HG03045 (cell line): Measurements from ENCODE around the gene PLEKHG4B.
"Not testable (repeated sequence)": the region's sequence is repeated elsewhere in the genome, so short reads cannot be mapped to it uniquely, and the experiment has no call there.

Experiments
- ATAC-seq: cut with Tn5 transposase; IDR thresholded peaks from one replicate; pipeline ENCODE4 v1.9.1; 2021; ENCODE audit warnings: mild to moderate bottlenecking, moderate library complexity; ENCODE audit not compliant: unreplicated experiment

The PLEKHG4B gene

DNA sequence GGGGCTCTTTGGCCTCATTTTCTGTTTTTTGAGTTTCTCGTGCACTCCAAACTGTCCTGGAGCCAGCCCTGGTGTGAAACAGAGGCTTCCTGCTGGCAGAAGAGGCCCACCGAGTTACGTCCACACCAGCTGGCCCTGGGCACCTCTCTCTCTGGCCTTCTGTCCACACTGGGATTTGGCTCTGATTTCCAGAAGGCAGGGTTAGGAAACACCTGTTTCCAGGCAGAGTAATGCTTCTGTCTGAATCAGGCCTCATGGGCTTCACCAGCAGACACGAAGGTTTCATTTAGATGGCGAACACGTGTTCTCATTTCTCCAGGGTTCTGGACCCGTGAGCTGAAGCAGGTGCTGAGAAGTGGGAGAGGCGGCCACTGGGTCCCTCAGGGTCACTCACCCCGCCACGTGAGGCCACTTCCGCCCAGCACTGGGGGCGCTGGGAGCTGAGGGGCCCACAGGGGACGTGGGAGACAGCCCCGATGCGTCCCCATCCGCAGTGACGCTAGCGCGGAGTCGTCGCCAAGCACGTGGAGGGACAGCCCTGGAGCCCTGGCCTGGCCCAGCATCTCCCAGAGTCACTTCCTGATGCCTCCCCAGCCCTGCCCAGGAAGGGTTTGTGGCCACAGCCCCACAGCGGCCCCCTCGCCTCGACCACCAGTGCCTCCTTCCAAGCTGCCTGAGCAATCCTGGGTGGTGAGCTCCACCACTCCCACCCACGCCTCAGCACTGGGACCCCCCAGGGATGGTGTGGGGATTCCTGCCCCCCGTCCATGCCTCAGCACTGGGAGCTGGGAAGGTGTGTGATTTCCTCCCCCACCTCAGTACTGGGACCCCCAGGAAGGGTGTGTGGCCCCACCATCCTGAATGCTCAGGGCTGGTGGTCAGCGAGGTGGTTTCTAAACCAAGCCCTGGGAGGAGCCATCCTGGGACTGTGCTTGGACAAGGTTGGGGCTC lies 94.4 kb downstream of the PLEKHG4B start:
- ATAC-seq, result no peak

DNA sequence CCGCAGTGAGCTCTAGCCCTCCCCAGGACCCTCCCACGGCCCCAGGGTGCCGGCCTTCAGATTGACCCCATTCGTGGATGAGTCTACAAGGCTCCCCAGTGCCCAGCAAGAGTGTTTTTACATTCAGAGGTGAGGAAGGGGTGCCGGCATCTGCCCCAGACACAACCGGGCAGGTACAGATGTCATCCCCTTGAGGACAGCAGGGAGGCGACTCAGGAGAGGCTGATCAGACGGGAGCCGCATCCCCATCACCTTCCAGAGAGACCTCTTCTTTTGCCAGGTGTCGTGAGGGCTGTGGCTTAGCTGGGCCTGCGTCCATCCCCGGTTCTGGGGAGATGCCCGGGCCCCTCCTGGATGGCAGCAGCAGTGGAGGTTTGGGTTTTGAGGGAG lies 95.1 kb downstream of the PLEKHG4B start:
- ATAC-seq, result no peak

DNA sequence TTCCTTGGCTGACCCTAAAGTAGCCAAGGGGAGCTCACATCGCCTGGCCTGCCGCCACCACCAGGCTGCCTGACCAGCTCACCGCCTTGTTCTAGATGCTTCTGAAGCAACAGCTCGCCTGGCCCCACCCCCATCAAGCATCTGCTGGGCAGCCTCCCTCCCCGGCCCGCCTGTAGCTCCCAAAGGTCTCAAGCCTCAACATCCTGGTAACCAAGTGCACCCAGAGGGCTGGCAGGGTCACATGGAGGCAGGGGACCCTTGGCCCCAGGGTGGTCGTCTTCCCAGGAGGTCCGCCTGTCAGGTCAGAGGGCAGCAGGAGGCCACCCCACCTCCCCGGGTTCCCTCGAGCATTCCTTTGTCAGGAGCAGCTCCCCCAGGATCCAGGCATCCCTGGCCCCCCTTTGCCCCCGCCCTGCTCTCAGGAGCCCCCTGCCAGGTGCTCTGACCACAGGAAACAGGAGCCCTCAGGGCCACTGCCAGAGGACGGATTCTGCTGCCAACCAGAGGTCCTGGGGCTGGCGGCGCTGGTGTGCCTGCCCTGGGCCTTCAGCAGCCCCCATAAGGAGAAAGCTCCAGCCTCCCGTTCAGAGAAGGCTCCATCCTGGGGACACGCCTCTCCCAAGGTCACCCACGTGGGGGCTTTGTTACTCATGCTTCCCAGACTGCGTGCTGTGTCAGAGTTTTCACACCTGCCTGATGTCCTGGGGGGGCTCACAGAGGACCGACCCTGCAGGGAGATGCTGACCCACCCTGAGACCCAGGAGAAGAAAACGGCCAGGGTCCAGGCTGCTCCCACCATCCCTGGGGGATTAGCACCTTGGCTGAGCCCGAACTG lies 95.9 kb downstream of the PLEKHG4B start:
- no peak for ATAC-seq

DNA sequence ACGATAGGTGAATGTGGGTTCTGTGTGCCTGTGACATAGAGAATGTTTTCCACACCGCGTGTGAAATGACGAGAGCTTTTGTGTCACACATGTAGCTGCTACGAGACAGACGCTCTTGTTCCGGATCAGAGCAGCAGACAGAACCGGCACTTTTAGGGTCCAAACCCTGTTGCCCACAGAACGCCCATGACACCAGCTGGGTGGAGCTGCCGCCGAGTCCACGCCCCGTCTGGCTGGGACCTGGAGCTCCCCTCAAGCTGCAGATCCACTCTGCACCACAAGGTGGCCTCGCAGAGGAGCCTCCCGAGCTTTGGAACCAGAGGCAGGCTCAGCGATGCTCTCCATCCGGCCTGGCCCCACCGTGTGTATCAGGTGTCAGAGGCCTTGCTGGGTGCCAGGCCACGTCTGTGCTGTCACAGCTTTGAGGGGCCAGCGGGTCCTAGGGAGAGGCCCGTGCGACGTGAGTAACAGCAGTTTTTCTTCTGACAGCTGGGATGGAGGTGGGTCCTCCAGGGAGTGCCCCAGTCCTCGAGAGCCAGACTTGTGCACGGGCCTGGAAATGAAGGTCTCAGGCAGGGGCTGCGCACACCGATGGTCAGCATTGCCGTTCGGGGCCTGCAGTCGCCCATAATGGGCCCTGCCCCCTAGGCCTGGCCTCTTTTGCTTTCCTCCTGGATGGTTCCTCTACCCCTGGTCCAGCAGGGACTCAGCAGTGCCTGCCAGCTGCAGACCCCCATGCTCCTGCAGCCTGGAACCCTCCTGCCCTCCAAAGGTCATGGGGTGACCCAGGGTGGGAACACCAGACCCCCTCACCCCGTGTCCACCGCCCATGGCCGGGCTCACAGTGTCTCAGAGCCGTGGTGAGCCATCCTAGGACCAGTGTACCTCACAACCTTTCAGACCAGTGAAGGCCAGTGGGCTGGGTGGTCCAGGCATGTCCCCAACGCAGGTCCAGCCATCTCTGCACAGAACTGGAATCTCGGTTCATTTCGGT lies 96.8 kb downstream of the PLEKHG4B start:
- ATAC-seq, result peak; percentile 72

DNA sequence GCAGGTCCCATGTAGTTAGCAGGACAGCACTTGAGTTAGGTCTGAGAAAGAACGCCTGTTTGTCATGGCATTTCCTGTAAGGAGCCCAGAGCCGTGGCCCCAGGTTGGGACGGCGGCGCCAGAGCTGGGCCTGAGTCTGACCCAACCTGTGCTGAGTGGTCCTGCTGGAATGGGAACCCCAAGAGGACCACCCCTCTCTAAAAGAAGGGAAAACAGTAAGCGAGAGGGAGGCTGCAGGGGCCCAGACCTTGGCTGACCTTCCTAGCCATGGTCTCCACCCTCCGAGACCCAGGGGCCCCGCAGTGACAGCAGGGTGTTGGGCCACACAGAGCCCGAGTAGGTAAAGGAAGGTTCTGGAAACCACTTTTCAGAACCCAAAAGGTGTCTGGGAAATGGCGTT lies 97.5 kb downstream of the PLEKHG4B start:
- no peak for ATAC-seq

DNA sequence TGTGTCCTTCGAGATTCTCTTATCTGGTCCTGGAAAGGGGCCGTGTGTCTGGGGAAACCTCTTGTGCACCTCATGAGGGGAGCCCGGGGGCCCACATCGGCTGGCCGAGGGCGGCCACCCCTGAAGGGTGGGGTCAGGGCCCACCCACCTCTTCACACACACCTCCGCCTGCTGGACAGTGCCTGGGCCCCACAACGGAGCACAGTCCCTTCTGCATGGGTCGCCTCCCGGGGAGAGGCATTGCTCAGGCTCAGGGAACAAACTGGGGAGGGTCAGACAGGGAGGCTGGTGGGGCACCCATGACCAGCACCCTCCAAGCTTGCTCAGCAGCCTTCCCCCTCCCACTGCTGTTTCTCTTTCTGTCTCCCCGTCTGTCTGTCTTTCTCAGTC lies 98.0 kb downstream of the PLEKHG4B start:
- no peak for ATAC-seq

DNA sequence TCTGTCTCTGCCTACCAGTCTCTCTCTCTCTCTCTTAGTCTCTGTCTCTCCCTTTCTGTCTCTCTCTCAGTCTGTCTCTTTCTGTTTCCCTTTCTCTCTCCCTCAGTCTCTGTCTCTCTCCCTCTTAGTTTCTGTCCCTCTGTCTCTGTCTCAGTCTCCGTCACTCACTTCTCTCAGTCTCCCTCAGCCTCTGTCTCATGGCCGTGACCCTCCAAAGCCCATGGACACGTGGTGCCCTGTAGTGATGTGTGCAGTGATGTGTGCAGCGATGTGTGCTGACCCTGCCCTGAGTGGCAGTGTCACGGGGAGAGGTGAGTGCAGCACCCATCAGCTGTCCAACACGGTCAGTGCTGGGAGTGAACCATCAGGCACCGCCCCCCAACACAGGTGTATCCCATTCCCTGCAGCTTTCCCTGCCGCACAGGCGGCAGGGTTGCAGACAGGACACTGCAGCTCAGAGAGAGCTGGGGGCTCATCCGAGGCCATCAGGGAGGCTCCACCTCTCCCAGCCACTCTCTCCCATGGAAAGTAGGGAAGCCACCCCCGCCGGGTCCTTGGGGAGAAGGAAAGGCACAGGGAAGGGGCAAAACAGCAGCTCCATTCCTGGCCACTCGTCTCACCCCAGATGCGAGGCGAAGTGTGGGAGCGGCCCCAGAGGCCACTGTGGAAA lies 98.5 kb downstream of the PLEKHG4B start:
- ATAC-seq, result no peak

DNA sequence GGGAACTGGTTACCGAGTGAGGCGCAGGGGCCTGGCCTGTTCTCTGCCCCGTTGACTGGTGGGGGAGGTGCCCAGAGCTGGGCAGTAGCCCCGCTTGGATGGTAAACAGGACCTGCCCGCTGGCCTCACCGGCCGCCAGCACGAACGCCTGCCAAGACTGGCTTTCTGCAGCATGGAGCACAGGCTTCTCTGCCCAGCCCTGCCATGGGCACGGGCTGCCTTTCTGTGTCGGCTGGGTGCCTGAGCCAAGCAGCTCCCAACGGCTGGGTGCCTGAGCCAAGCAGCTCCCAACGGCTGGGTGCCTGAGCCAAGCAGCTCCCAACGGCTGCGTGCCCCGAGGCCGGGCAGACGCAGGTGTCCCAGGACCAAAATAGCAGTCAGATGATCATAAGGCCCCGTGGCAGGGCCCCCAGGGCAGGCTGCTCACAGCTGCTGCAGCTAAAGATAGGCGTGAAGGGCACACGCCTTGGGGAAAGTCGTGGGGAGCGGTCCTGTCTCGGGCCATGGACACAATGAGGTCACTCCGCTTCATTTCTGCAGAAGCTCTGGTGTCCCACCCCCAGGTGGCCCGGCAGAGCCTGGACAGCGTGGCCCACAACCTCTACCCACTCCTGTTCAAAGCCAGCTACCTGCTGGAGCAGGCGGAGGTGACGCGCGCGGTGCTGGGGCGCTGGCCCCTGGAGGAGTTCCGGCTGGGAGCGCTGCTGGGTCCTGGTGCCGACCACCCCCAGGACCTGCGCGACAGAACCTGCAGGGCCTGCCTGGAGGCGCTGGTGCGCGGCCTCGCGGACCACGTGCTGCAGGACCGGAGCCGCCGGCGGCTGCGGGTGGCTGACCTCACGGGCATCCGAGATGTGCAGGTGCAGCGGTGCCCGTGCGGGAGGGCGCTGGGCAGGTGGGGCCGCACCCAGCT lies 99.3 kb downstream of the PLEKHG4B start, which contains the start of gene LRRC14B:
Gene LRRC14B, plus strand, starts transcription at position 460 of the 913 bp plus-strand sequence. Its CDS starts 44 bp downstream, at position 504.
- ATAC-seq, result no peak

DNA sequence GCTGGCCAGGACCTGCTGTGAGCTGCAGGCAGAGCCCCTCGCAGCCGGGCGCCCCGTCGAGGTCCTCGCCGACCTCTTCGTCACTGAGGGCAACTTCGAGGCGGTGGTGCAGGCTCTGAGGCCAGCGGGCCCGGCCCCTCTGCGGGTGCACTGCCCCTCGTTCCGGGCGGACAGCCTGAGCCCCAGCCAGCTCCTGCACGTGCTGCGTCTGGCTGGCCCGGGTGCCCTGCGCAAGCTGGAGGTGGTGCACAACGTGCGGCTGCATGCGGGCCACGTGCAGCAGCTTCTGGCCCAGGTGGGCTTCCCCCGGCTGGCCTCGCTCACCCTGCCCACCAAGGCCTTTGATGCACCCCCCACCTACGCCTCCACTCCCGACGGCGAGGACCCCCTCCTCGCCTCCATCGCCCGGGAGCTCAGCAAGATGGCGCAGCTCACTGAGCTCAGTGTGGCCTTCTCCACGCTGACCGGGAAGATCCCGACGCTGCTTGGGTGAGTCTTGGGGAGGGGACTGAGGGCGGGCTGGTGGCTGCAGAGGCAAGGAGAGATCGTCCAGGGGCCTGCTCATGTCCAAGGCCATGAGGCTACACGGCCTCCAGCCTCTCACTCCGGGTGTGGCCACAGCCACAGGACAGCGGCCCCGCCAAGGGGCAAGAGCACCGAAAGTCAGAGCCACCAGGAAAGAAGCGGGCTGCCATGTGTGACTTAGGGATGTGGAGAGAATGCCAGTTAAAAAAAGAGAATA lies 100.2 kb downstream of the PLEKHG4B start:
- ATAC-seq, result no peak

DNA sequence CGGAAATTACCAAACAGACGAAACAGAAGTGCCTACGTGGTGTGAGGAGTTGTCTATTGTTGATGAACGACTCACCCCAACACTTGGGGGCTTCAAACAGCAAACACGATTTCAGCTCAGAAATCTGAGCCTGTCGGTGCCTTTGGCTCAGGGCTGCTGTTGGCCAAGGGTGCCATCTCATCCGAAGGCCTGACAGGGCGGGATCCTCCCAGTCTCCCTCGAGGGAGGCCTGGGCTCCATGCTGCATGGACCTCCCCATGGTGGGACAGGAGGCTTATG lies 100.7 kb downstream of the PLEKHG4B start:
- no peak for ATAC-seq

DNA sequence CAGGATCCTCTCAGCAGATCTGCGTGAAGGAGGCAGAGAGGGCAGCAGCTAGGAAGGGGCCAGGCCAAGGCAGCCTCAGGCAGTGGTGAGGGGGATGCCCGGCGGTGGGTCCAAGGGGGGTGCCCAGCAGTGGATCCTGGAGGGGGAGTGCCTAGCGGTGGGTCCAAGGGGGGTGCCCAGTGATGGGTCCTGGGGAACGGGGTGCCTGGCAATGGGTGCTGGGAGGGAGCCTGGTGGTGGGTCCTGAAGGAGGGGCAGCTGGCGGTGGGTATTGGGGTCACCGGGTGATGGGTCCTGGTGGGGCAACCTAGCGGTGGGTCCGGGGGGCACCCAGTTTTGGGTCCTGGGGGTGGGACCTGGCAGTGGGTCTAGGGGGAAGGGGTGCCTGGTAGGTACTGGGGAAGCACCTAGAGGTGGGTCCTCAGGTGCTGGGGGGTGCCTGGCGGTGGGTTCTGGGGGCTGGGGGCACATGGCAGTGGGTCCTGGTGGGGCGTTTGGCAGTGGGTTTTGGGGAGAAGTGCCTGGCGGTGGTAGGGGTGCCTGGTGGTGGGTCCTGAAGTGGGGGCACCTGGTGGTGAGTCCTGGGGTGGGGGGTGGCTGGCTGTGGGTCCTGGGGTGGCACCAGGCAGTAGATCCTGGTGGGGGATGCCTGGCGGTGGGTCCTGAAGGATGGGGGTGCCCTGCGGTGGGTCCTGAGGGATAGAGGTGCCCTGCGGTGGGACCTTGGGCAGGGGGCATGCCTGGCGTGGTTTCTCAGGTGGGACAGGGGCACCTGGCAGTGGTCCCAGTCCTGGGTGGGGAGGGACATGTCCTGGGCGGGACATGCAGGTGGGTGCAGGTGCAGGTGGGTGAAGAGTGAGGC lies 101.2 kb downstream of the PLEKHG4B start:
- ATAC-seq, result no peak

DNA sequence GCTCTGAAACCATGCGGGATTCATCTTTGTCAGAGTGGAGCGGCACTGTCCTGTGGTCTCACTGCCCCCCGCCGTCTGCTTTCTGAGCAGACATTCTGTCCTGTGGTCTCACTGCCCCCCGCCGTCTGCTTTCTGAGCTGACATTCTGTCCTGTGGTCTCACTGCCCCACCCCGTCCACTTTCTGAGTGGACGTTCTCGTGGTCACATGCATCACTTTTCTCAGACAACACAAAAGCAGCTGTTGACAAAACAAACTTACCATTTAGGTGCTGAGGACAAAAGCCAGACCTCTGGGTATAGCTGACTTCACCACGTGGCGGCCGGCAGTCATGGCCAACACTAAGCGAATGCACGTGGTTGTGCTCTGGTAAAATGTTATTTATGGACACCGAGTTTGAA lies 102.1 kb downstream of the PLEKHG4B start:
- ATAC-seq, result no peak

DNA sequence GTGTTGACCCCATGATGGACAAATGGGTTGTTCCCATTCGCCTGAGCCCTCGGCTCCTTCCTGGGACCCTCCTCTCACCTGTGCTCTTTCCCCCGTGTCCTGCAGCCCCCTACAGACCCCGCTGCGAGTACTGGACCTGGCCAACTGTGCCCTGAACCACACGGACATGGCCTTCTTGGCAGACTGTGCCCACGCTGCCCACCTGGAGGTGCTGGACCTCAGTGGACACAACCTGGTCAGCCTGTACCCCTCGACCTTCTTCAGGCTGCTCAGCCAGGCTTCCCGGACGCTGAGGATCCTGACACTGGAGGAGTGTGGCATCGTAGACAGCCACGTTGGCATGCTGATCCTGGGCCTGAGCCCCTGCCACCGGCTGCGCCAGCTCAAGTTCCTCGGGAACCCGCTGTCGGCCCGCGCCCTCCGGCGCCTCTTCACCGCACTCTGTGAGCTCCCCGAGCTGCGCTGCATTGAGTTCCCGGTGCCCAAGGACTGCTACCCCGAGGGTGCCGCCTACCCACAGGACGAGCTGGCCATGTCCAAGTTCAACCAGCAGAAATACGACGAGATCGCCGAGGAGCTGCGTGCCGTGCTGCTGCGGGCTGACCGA lies 102.7 kb downstream of the PLEKHG4B start:
- no peak for ATAC-seq

DNA sequence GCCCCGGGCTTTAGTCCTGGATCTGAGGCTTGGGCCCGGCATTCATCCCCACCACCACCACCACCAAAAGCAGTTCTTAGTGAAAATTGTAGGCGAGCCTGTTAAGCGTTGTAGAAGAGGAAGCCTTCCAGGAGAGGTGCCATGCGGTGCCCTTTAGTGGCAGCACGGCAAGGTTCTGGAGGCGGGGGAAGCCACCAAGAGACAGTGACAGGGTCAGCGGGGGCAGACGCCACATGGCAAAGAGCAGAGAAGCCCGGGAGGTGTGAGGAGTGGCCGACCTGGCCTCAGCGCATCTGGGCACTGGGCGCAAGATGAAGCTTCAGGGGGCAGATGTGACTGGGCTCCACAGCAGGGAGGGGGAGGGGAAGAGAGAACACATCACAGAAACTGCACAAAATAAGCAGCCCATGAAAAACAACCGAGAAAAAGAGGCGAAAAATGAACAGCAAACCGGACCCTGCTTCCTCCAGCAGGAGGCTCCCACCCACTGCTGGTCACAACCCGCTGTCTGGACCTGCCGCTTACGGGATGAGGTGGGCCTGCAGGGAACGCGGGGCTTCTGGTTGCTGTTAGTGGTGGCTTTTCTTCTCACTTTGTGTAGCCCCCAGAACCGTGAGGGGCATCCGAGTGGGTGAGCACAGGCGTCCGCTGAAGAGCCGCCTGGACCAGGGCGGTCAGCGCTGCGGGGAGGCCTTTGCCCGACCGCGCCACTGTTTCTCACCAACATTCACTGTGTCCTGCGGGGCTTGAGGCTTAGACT lies 103.6 kb downstream of the PLEKHG4B start:
- no peak for ATAC-seq

DNA sequence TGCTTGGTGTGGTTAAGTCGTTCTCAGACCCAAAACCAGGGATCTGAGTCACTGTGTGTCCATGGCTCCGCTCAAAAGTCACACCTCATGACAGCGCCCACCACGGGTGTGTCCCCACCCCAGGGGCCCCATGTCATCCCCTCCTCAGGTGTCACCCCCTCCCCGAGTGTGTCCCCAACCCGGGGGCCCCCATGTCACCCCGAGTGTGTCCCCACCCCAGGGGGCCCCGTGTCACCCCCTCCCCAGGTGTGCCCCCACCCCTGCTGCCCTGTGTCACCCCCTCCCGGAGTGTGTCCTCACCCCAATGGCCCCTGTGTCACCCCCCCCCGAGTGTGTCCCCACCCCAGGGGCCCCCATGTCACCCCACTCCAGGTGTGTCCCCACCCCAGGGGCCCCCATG lies 104.4 kb downstream of the PLEKHG4B start:
- ATAC-seq, result no peak

DNA sequence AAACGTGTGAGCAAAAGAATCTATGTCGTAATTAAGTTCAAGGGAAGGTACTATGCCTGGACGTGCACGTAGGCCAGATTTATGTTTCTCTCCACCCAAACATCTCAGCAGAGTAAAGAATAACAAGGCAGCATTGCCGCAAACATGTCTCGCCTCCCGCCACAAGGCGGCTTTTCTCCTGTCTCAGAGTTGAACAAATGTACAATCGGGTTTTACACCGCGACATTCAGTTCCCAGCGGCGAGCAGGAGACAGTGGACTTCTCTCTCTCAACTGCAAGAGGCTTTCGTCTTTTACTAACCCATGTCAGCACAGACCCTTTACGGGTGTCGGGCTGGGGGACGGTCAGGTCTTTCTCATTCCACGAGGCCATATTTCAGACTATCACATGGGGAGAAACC lies 105.1 kb downstream of the PLEKHG4B start:
- not testable (repeated sequence) for ATAC-seq
